Peyer's patch (tissue), 4 donors: ENCODE results near the gene LAPTM5. TPM values are rescaled to one million over a fixed set of nuclear protein-coding genes. Genes with fewer than 3 reads are reported as not detected.

Experiments
- DNase-seq, 3 donors: peaks; one replicate each; pipeline ENCODE4 v3.0.0-alpha.2; 2017 to 2019
- H3K27ac ChIP-seq, 4 donors: fragments of 200-600 bp; sonication (generic); one replicate each; pipeline ENCODE4 v1.5.1; 2016 to 2019
- H3K27me3 ChIP-seq, 2 donors: fragments of 200-600 bp; sonication (generic); one replicate each; pipeline ENCODE4 v1.5.1; 2019
- H3K36me3 ChIP-seq, 3 donors: fragments of 200-600 bp; sonication (generic); one replicate each; pipeline ENCODE4 v1.5.1; 2016 to 2019
- H3K4me1 ChIP-seq, 4 donors: fragments of 200-600 bp; sonication (generic); one replicate each; pipeline ENCODE4 v1.5.1; 2016 to 2019
- H3K4me3 ChIP-seq, 4 donors: fragments of 200-600 bp; sonication (generic); 1 replicate in 3 of 4; 2 replicates in 1 of 4; pipeline ENCODE4 v1.5.1; 2016 to 2019; ENCODE audit warnings: mild to moderate bottlenecking in 1 of 4
- H3K9me3 ChIP-seq, 4 donors: fragments of 200-600 bp; sonication (generic); one replicate each; pipeline ENCODE4 v1.5.1; 2016 to 2019; ENCODE audit warnings: mild to moderate bottlenecking in 1 of 4
- CTCF ChIP-seq, 6 experiments: fragments of 450-650 bp in 4 of 6; fragments of 200-600 bp in 2 of 6; sonication (generic) in 1 of 6; IDR thresholded peaks; one replicate each; pipeline ENCODE4 v1.5.1; 2017 to 2019; ENCODE audit warnings: antibody characterized with exemption in 6 of 6, mild to moderate bottlenecking in 3 of 6, moderate library complexity in 1 of 6
- POLR2A ChIP-seq, 2 donors: fragments of 450-650 bp; IDR thresholded peaks; one replicate each; pipeline ENCODE4 v1.5.1; 2017; ENCODE audit warnings: antibody characterized with exemption in 2 of 2, mild to moderate bottlenecking in 2 of 2, moderate library complexity in 2 of 2
- total RNA-seq, 4 donors: library from RNA; depleted of rRNA; stranded (reverse); fragments of >200 nt; gene quantifications; one replicate each; pipeline ENCODE4 v1.1.0, GENCODE V29; 2016

The LAPTM5 gene
- total RNA-seq, 4 donors from 2014 or later = 10.3 to 77.6 (median 18.3) TPM

GRCh38 chr1:30728340-30728739 is 29.2 kb downstream of the LAPTM5 start:
- no peaks in the 10 kb centered on the region for H3K27me3 ChIP-seq
- no peak overlapping the region for H3K4me3 ChIP-seq
- no peak for DNase-seq
- peaks cover 0 to 23% (median 10%) of the 10 kb centered on the region in 4 donors for H3K4me1 ChIP-seq
- no peaks in the 10 kb centered on the region for H3K9me3 ChIP-seq
- no peak for TF ChIP-seq POLR2A (IDR thresholded peaks at IDR 0.05)
- TF ChIP-seq CTCF (IDR thresholded peaks at IDR 0.05) = no peak
- H3K36me3 ChIP-seq = peaks cover 0 to under 1% (median 0%) of the 10 kb centered on the region in 3 donors
- no peak overlapping the region for H3K27ac ChIP-seq

- Histone ChIP-seq H3K36me3 (peaks cover 0 to 3% (median 0%) of the 10 kb centered on the region in 3 donors), H3K4me1 (peaks cover 0 to 23% (median 10%) of the 10 kb centered on the region in 4 donors), H3K27me3 (no peaks in the 10 kb centered on the region), H3K4me3 (no peak overlapping the region), H3K27ac (no peak overlapping the region), H3K9me3 (no peaks in the 10 kb centered on the region)
- TF ChIP-seq CTCF (IDR thresholded peaks at IDR 0.05) (no peak), POLR2A (IDR thresholded peaks at IDR 0.05) (no peak)
- DNase-seq = no peak
These were observed 29.8 kb downstream of the LAPTM5 start for GRCh38 chr1:30727824-30728223.

GRCh38 chr1:30726773-30727684 is 30.5 kb downstream of the LAPTM5 start:
- TF ChIP-seq POLR2A (IDR thresholded peaks at IDR 0.05) (no peak), CTCF (IDR thresholded peaks at IDR 0.05) (no peak)
- H3K27me3 ChIP-seq = no peaks in the 10 kb centered on the region

GRCh38 chr1:30726236-30726635 is 31.3 kb downstream of the LAPTM5 start:
- H3K27me3 ChIP-seq = no peaks in the 10 kb centered on the region
- H3K27ac ChIP-seq = no peak overlapping the region
- H3K9me3 ChIP-seq = no peaks in the 10 kb centered on the region
- no peak for DNase-seq
- TF ChIP-seq CTCF (IDR thresholded peaks at IDR 0.05) = no peak
- TF ChIP-seq POLR2A (IDR thresholded peaks at IDR 0.05) = no peak
- no peak overlapping the region for H3K4me3 ChIP-seq
- H3K36me3 ChIP-seq = peaks cover 0 to 3% (median 0%) of the 10 kb centered on the region in 3 donors
- peaks cover 0 to 16% (median 8%) of the 10 kb centered on the region in 4 donors for H3K4me1 ChIP-seq

More at GRCh38 chr1:30726773-30727684, 30.5 kb downstream of the LAPTM5 start:
- Histone ChIP-seq H3K4me1 (peaks cover 0 to 22% (median 8%) of the 10 kb centered on the region in 4 donors), H3K36me3 (peaks cover 0 to 3% (median 0%) of the 10 kb centered on the region in 3 donors), H3K9me3 (no peaks in the 10 kb centered on the region), H3K4me3 (no peak overlapping the region), H3K27ac (no peak overlapping the region)
- no peak for DNase-seq

- TF ChIP-seq POLR2A (IDR thresholded peaks at IDR 0.05) = no peak
- no peak for TF ChIP-seq CTCF (IDR thresholded peaks at IDR 0.05)
- Histone ChIP-seq H3K9me3 (no peaks in the 10 kb centered on the region), H3K27ac (no peak overlapping the region), H3K4me1 (peaks cover 0 to 16% (median 4%) of the 10 kb centered on the region in 4 donors), H3K27me3 (no peaks in the 10 kb centered on the region), H3K36me3 (peaks cover 0 to 3% (median 0%) of the 10 kb centered on the region in 3 donors), H3K4me3 (no peak overlapping the region)
- no peak for DNase-seq
These were observed 32.0 kb downstream of the LAPTM5 start for GRCh38 chr1:30725450-30726095.
